Stimulated activated CD8-positive, alpha-beta memory T cell treated with anti-CD3 and anti-CD28 coated beads, Interleukin-7, amount 100 ng/mL, for 4 hours (primary cell): ENCODE measurements around the gene RERE.
"Not testable (repeated sequence)": the region's sequence is repeated elsewhere in the genome, so short reads cannot be mapped to it uniquely, and the experiment has no call there.

Experiments used
- DNase-seq, 2 donors: peaks; one replicate each; pipeline ENCODE4 v3.0.0-alpha.2; 2020; ENCODE audit warnings: low read depth in 2 of 2

The RERE gene

DNA sequence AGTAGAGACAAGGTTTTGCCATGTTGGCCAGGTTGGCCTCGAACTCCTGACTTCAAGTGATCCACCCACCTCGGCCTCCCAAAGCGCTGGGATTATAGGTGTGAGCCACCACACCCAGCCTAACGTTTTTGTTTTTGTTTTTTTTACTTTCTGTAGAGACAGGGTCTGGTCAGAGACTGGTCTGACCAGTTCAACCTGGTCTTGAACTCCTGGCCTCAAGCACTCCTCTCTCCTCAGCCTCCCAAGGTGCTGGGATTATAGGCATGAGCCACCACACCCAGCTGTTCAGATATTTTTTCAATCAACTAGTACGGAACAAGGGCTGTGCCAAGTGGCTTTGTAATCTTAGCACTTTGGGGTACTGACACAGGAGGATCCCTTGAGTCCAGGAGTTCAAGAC is 209.5 kb downstream of the RERE start:
- DNase-seq = no peak

DNA sequence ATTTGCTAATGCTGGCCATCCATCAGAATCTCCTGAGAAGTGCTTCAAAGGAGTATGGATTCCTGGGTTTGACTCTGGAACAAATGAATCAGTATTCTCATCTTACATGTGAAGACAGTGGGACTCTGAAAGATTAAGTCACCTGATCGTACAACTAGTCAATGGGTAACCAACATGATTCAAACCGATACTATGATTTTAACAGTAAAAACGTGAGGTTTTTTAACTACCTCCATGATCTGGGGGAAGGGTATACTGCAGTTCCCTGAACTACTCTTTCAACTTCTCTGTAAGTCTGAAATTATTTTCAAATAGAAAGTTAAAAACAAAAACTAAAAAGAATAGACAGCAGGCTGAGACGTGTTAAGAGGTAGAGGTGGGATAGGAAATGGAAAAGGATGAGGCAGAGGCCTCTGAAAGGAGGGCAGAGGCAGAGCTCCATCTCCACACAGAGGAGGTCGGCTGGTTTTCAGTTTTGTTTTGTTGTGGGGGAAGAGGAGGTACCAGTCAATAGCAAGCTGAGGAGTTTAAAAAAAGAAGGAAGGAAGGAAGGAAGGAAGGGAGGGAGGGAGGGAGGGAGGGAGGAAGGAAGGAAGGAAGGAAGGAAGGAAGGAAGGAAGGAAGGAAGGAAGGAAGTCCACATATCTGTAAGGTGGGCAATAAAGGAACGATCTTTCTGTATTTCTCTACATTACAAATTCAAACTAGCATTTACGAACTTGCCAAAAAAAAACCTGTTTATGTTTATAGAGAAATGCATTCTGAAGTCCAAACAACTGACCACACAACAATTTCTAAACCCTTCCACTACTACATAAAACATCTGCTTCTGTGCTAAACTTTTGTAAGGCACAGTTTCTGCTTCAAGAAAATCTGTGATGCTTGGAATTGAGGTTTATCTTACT is 213.1 kb downstream of the RERE start:
- peak in 1 of 2 donors; percentile 5 for DNase-seq

GRCh38 chr1:8603220-8603616 is 214.2 kb downstream of the RERE start:
- DNase-seq = no peak

- no peak for DNase-seq
Observed at GRCh38 chr1:8602471-8603219, 214.8 kb downstream of the RERE start.

GRCh38 chr1:8600336-8600735 is 217.1 kb downstream of the RERE start:
- no peak for DNase-seq

- DNase-seq = no peak
Observed at GRCh38 chr1:8599646-8600212, 217.7 kb downstream of the RERE start.

DNA sequence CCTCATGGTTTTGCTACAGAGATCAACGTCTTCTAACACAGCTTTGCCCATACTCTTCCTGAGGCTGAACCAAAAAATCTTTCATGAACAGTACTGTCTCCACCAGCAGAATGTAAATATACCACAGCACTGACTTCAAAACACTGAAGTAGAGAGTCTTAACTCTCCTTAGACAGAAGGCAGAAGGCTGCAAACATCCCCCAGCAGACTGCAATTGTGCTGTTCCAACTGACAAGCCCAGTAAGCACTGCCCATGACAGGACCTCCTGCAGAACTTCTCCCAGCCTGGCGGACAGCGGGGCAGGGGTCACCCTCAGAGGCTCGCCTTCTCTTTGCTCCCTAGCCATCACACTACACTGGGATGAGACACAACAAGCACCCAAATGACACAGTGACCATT is 218.7 kb downstream of the RERE start:
- DNase-seq = no peak

GRCh38 chr1:8598060-8598724 is 219.2 kb downstream of the RERE start:
- no peak for DNase-seq

DNA sequence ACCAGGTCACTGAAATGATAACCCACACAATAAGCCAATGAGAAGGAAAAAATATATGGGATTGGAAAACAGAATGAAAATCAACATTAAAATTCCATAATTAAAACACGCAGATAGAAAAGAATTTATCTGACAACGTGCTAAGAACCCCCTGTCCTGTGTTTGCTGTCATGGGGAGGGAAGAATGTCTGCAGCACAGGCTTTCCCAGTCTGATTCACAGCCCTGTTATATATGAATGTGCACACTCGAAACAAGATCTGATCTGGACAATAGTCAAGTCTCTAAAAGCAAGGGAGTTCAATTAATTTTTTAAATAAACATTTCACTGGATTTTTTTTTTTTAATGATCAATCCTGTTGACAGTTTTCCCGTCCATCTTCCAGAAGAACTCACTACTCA is 220.0 kb downstream of the RERE start:
- no peak for DNase-seq

GRCh38 chr1:8595941-8596340 is 221.5 kb downstream of the RERE start:
- no peak for DNase-seq

DNA sequence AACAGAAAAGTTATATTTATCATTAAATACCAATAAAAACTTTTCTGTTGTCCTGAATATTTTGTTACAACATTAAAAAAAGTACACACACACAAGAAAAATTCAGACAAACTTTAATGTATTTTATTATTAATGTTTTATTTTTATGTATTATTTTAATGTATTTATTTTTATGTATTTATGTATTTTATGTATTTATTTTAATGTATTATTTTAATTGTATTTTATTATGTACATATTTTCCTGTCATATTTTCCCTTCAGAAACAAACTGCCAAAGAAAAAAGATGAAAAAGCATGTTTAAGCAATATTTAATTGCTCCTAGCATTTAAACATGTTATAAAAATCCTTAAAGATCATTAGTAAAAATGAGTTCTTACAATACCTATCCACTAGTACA is 222.1 kb downstream of the RERE start:
- DNase-seq = no peak

GRCh38 chr1:8593292-8593691 is 224.1 kb downstream of the RERE start:
- not testable (repeated sequence) for DNase-seq

DNA sequence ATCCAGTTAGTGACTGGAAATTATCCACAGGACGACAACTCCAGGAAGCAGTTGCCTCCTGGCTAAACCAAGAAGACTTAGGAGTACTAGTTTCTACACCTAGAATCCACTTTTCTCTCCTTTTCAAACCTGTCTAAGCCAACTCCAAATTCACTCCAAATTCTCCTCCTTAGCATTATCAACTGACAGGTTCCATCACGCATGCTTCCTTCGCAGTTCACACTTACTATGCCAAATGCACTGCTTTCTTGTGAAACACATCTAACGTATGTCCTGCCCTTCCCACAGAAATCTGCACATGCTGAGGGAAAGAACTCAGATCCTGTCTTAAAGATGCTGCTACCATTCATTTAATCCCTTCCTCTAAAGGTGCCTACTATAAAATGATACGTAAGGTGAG is 225.9 kb downstream of the RERE start:
- DNase-seq = no peak

DNA sequence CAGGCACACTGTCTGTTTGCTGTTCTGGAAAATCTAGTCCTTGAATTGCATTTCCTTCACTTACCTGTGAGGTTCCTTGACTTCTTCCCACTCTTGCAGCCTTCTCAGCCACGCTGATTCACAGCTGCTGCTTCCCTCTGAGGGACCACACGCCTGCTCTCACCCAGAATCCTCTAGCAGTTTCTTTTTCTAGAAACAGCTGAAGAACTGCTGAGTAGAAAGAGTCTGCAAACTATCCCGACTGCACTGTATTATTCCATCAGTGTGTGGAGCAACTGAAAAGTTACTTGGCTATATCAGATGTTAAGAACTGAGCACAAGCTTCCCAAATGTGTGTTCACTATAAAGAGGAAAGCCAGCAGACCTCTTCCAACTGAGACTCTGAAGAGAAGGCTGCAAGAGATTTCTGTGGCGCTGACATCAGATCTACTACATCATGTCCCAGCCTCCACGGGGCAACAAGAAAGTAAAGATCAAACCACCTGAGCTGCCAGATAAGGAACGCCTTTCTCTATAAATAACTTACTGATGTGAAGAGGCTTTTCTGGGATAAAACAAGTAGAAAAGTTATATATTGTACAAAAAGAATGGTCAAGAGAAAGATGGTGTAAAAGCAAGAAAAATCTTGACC is 226.6 kb downstream of the RERE start:
- no peak for DNase-seq

- no peak for DNase-seq
Observed at GRCh38 chr1:8589571-8589970, 227.9 kb downstream of the RERE start.

DNA sequence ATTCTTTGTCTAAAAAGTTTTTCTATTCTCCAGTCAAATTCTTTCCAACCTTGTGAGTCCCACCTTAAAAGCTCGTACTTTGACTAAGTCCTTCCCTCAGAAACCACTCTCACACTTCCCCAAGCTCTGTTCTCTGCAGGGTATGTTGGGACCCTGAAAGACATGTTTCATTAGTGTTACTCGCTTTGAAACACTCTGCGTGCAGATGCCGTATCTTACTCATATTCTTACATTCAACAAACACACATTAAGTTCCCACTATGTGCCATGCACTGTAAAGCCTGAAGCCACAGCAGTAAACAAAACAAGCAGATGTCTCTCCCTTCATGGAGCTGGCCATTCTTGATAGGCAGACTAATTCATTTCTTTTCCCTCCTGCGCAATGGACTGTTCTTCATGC is 229.7 kb downstream of the RERE start:
- no peak for DNase-seq

GRCh38 chr1:8586438-8586837 is 231.0 kb downstream of the RERE start:
- DNase-seq = no peak

DNA sequence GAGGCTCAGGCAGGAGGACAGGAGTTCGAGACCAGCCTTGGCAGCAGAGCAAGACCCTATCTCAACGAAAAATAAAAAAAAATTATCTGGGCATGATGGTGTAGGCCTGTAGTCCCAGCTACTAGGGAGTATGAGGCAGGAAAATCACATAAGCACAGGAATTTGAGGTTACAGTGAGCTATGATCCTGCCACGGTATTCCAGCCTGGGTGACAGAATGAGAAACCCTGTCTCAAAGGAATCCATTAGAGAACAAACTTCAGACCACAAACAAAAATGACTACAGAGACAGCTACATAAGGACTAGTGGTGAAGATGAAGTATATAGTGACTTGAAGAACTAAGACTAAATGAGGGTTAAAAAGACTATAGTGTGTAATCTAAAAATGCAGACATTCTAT is 233.1 kb downstream of the RERE start:
- DNase-seq = no peak

DNA sequence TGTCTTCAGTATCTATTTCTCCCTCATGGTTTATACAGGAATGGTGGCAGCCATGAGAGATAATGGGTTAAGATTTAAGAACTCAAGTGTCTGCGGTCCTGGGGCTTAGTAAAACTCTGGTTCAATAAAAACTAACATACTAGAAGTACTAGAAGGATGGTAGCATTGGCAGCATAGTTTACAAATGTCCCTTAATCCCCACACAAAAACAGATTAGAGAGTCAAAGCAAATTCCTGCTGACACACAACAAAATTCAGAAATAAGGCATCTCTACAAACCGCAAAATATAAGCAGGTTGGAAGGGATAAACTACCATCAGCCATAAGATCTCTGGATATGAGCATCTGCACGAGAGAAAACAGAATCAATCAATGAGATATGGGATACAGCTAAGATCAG is 234.4 kb downstream of the RERE start:
- no peak for DNase-seq

DNA sequence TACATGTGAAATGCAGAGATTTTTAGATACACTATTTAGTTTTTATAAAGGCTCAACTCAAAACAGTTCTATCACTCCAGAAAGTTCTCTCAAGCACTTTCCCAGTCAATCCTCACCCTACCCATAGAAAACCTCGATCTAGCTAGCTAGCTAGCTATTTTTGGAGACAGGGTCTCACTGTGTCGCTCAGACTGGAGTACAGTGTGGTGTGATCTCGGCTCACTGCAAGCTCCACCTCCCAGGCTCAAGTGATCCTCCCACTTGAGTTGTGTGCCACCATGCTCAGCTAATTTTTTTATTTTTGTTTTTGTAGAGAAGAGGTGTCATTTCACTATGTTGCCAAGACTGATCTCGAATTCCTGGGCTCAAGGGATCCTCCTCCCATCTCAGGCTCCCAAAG is 236.9 kb downstream of the RERE start:
- DNase-seq = no peak

DNA sequence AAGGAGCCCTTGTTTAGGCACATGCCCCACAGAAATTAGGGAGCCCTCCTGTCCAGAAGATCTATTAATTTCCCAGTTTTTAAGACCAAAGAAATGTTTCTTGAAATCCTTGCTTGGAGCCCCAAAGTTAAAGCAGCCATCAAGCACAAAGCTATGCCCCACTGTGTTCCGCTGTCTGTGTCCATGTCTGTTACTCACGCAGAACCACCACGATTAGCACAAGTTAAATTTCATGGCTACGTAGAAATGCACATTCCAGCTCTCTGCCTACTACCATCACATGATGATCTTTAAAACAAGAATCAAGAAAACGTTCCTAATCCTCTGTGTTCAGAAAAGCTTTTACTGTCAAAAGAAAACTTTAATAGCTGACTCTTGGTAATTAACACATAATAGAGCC is 238.5 kb downstream of the RERE start:
- DNase-seq = no peak
